Measurements from ENCODE around the gene SUMO1.
"Not testable (repeated sequence)": the region's sequence is repeated elsewhere in the genome, so short reads cannot be mapped to it uniquely, and the experiment has no call there.

The SUMO1 gene

DNA sequence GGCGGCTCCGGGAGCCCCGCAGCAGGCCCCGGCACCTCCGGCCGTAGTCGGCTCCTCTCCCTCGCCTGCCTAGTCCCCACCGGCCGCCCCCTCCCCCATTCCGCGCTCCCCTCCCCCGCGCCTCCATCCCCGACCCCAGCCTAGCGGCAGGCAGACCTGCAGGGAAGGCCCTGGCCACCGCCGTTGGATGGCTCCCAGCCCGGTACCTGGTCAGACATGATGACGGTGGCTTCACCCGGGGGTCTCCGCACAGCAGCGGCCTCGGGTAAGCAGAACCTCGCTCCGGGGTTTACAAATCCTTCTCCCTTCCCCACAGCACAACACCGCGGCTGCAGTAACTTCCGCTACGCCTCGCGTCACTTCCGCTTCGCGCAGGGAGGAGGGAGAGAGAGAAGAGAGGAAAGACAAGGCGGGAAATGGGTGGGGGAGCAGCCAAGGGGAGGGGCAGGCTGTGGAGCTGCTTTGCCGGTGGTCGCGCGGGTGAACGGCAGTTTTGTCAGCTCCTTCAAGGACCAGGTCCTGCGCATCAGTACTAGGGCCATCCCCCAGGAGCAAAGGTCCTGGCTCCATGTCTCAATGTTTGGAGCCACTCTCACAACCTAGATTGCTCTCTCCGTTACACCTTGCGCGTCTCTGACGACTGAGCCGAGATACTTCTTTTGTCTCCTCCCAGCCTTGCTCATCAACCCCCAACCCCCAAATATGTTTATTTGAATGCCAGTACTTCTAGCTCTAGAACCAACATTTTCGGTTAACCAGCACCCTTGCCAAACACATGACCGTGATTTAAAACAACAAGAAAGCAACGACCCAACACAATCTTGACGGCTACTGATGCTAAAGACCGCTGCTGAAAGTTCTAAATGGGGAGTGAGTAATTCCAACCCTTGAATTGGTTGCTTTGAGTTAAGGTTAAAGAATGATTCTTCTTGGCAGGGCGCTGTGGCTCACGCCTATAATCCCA is at the start of gene SUMO1:
TSS of gene SUMO1 (minus strand) at position 364 of the 964 bp plus-strand sequence. CDS start at position 218, 146 bp downstream.
- TF ChIP-seq, protein P1, sequence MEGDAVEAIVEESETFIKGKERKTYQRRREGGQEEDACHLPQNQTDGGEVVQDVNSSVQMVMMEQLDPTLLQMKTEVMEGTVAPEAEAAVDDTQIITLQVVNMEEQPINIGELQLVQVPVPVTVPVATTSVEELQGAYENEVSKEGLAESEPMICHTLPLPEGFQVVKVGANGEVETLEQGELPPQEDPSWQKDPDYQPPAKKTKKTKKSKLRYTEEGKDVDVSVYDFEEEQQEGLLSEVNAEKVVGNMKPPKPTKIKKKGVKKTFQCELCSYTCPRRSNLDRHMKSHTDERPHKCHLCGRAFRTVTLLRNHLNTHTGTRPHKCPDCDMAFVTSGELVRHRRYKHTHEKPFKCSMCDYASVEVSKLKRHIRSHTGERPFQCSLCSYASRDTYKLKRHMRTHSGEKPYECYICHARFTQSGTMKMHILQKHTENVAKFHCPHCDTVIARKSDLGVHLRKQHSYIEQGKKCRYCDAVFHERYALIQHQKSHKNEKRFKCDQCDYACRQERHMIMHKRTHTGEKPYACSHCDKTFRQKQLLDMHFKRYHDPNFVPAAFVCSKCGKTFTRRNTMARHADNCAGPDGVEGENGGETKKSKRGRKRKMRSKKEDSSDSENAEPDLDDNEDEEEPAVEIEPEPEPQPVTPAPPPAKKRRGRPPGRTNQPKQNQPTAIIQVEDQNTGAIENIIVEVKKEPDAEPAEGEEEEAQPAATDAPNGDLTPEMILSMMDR (IDR thresholded peaks at IDR 0.05; ENCODE audit: extremely low read depth, missing control alignments) = no peak
- peak; percentile 91 for DNase-seq (ENCODE audit: low spot score)

DNA sequence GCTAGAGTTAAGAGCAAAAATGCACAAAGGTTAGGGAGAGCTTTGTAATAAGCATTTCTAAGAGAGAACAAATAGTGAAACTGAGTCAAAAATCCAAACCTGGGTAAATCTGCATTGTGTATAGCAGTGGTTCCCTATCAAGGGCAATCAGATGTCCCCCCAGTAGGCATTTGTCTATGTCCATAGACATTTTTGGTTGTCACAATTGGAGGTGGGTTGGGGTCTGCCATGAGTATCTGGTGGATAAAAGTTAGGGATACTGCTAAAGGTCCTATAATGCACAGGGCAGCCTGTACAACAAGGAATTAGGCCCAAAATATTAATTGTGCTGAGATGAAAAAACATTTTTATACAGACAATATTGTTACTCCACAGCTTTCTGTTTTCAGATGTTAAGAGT is 48.2 kb upstream of the SUMO1 start:
- TF ChIP-seq, protein P1 (IDR thresholded peaks at IDR 0.05; ENCODE audit: extremely low read depth, missing control alignments) = no peak
- DNase-seq (ENCODE audit: low spot score) = no peak

DNA sequence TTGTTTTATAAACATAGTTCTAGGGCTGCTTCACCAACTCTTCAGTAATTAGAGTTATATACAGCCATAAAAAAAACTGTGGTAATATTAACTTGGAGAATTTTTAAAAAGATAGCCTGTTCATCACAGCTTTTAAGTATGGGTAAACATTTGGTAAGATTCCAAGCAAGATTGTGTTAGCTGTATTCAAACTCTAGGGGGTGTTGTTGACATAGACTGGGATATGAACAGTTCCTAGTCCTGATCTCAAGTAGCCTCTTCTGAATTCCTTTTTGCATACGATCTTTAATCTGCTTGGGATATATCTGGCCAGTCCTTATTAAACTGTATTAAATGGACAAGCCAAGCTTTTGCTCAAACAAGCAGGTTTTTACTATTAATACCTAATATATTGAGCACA is 40.5 kb upstream of the SUMO1 start:
- TF ChIP-seq, protein P1 (IDR thresholded peaks at IDR 0.05; ENCODE audit: extremely low read depth, missing control alignments) = no peak
- no peak for DNase-seq (ENCODE audit: low spot score)

DNA sequence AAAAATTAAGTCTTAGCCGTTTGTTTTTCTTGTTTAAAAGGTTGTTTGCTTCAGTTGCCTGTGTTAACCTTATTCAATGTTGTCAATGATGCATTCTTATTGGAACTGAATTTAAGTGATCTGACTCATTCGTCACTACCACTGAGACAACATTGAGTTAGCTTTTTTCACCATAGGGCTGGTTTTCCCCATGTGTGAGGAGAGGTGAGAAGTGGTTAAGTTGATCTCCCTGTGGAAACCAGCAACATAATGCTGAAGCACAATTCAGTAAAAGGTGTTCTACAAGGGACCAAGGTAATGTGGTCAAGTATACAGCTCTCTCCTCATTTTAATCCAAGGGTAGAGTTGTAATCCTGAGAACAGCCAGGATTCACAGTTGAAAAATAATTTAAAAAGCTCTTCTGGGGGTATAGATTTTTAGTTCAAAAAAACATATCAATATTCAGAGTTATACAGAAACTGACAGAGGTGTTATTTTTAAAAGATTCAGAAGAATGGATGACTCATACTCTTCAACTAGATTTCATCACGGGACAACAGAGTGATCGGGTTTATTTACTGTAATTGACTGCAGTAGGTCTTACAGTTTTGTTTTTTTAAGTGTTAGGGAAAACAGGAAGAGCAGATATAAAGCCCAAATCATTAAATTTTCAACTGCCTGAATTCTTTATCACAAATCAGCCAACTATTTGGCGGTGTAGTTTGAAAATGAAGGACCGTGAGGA is 39.8 kb upstream of the SUMO1 start:
- TF ChIP-seq, protein P1 (IDR thresholded peaks at IDR 0.05; ENCODE audit: extremely low read depth, missing control alignments) = no peak
- DNase-seq (ENCODE audit: low spot score) = peak; percentile 17

DNA sequence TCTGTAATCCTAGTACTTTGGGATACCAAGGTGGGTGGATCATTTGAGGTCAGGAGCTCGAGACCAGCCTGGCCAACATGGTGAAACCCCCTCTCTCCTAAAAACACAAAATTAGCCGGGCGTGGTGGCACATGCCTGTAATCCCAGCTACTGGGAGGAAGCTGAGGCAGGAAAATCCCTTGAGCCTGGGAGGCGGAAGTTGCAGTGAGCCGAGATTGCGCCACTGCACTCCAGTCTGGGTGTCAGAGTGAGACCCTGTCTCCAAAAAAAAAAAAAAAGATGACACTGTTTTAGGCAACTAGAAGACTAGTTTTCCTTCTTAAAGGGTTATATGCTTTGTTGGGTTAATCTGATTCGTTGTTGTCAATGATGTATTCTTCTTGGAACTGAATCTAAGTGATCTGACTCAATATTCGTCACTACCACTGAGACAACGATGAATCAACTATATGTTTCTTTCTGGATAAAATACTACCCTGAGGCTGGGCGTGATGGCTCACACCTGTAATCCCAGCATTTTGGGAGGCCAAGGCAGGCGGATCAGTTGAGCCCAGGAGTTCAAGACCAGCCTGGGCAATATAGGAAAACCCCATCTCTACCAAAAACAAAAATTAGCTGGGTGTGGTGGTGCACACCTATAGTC is 37.8 kb upstream of the SUMO1 start:
- not testable (repeated sequence) for DNase-seq (ENCODE audit: low spot score)

DNA sequence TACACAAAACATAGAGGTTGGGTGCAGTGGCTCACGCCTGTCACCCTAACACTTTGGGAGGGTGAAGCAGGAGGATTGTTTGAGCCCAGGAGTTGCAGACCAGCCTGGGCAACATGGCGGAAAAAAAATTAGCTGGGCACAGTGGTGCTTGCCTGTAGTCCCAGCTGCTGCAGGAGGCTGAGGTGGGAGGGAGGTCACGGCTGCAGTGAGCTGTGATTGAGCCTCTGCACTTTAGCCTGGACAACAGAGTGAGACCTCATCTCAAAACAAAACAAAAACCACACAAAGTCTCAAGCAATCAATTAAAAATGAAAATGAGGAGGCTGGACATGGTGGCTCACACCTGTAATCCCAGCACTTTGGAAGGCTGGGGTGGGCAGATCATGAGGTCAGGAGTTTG is 32.1 kb upstream of the SUMO1 start:
- no peak for DNase-seq (ENCODE audit: low spot score)

DNA sequence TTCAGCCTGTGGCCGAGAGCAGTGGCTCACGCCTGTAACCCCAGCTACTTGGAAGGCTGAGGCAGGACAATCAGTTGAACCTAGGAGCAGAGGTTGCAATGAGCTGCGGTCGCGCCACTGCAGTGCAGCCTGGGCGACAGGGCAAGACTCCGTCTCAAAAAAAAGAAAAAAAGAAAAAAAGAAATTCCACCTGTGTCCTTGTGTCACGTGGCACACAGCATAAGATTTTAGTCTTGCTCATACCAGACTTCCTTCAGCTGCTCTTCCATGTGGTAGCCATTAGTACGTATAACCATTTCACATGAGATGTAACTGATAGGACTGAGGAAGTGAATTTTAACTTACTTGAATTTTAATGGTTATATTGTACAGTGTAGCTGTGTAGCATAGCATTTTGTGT is 31.2 kb upstream of the SUMO1 start:
- TF ChIP-seq, protein P1 (IDR thresholded peaks at IDR 0.05; ENCODE audit: extremely low read depth, missing control alignments) = no peak

More for the DNA sequence above, 32.1 kb upstream of the SUMO1 start:
- TF ChIP-seq, protein P1 (IDR thresholded peaks at IDR 0.05; ENCODE audit: extremely low read depth, missing control alignments) = no peak

More for the DNA sequence above, 31.2 kb upstream of the SUMO1 start:
- no peak for DNase-seq (ENCODE audit: low spot score)
